ENCODE results near the gene EDAR. TPM values are rescaled to one million over a fixed set of nuclear protein-coding genes. Genes with fewer than 3 reads are reported as not detected.

The EDAR gene
- total and polyA plus RNA-seq, 2 of the 8 experiments (the other 6 are each of a cell fraction or from before 2014, with no cell fraction given) = not detected

DNA sequence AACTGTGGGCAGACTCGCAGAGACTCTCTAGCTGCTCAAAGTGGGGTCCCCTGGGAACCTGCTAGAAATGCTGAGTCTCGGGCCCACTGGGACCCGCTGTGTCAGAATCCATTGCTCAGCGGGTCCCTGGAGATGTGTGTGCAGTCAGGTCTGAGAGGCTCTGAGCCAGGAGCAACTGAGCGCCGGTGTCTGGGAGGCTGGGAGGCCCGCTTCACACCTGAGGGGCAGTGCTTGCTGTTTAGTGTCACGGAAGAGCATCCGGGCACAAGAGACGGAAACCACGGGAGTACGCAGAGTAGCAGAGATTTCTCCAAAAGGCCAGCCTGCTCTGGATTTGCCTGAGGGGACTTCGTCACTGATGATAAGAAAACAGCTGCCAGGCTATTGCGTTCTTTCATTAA, 70.1 kb downstream of the EDAR start (continued):
- TF ChIP-seq RXRA (IDR thresholded peaks at IDR 0.05; ENCODE audit: insufficient read depth, low read depth, low read length) (no peak), SIRT6 (IDR thresholded peaks at IDR 0.05; ENCODE audit: low read length) (no peak), SP2 (IDR thresholded peaks at IDR 0.05; ENCODE audit: low read length) (no peak), HDAC6 (IDR thresholded peaks at IDR 0.05; ENCODE audit: low read depth, low read length) (no peak), SRF (IDR thresholded peaks at IDR 0.05; ENCODE audit: low read depth, low read length) (no peak)

All from H1 (cell line).